A673 (cell line): ENCODE measurements around the gene RASA3.

Experiments
- EZH2 ChIP-seq: fragments of 200-600 bp; sonication (generic); IDR thresholded peaks from 2 replicates; pipeline ENCODE4 v1.6.1; 2017; ENCODE audit warnings: borderline replicate concordance, low read depth, mild to moderate bottlenecking, mixed read lengths, antibody characterized with exemption, low read length; ENCODE audit not compliant: poor library complexity, severe bottlenecking
- TF ChIP-seq, protein P1 (sequence below): fragments of 300-800, 200-600 bp; sonication (generic); conservative IDR thresholded peaks from 2 replicates; pipeline ENCODE4 v1.5.1; 2017; ENCODE audit warnings: low read depth, mild to moderate bottlenecking, antibody characterized with exemption, low read length, moderate library complexity, mixed read lengths

DNA sequence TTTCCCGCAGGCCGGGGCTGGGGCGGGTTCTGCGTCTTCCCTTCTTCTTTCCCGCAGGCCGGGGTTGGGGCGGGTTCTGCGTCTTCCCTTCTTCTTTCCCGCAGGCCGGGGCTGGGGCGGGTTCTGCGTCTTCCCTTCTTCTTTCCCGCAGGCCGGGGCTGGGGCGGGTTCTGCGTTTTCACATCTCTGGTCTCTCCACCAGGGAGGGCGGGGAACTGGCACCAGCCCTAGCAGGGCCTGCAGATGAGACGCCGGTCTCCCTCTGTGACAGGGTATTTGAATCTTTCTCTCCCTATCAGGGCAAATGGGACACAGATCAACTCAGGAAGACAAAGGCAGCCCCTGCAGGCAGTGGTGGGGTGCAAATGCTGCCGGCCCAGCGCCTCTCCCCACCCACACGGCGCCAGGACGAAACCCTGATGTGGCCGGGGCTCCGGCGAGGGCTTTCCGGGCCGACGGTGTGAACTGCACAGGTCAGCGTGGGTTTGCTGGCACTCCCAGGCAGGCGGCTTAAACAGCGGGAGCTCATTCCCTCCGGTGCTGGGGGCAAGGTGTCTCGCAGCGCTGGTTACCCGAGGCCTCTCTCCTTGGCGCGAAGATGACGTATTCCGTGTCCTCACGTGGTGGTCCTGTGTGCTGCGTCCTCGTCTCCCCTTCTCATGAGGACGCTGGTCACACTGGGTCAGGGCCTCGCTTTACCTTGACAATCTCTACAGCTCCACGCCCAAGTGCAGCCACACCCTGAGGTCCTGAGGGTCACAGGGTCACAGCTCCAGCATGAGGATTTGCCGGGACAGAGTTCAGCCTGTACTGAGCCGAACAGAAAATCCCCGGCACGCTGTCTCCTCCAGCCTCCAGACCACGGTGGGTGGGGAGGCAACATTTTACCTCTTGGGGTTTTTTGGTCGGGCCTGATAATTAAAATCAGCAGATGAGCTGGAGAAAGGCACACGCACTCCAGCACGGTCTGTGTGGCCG, 157.8 kb downstream of the RASA3 start:
- TF ChIP-seq, protein P1, sequence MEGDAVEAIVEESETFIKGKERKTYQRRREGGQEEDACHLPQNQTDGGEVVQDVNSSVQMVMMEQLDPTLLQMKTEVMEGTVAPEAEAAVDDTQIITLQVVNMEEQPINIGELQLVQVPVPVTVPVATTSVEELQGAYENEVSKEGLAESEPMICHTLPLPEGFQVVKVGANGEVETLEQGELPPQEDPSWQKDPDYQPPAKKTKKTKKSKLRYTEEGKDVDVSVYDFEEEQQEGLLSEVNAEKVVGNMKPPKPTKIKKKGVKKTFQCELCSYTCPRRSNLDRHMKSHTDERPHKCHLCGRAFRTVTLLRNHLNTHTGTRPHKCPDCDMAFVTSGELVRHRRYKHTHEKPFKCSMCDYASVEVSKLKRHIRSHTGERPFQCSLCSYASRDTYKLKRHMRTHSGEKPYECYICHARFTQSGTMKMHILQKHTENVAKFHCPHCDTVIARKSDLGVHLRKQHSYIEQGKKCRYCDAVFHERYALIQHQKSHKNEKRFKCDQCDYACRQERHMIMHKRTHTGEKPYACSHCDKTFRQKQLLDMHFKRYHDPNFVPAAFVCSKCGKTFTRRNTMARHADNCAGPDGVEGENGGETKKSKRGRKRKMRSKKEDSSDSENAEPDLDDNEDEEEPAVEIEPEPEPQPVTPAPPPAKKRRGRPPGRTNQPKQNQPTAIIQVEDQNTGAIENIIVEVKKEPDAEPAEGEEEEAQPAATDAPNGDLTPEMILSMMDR = no peak
- TF ChIP-seq EZH2 = no peak
